Right atrium auricular region (tissue), 2 donors: ENCODE results near the gene CNTNAP1. TPM values are rescaled to one million over a fixed set of nuclear protein-coding genes. Genes with fewer than 3 reads are reported as not detected.
A peak's percentile ranks its signal among the peaks of the same experiment; 100 is the strongest.

Source experiments
- DNase-seq: peaks from one replicate; pipeline ENCODE4 v3.0.0-alpha.2; 2019; ENCODE audit warnings: low spot score
- H3K27ac ChIP-seq, 2 donors: fragments of 200-600 bp; sonication (generic); 1 replicate in 1 of 2; 2 replicates in 1 of 2; pipeline ENCODE4 v1.5.1; 2016 to 2019
- H3K27me3 ChIP-seq, 2 donors: fragments of 200-600 bp; sonication (generic); one replicate each; pipeline versions ENCODE4 v1.5.1 to v1.6.0; 2017 to 2019
- H3K36me3 ChIP-seq: fragments of 200-600 bp; sonication (generic); one replicate; pipeline ENCODE4 v1.5.1; 2016
- H3K4me1 ChIP-seq, 2 donors: fragments of 200-600 bp; sonication (generic); one replicate each; pipeline versions ENCODE4 v1.5.1 to v1.6.0; 2017 to 2019
- H3K4me3 ChIP-seq, 2 donors: fragments of 200-600 bp; sonication (generic); 1 replicate in 1 of 2; 2 replicates in 1 of 2; pipeline ENCODE4 v1.5.1; 2017 to 2019; ENCODE audit warnings: mild to moderate bottlenecking in 1 of 2, moderate library complexity in 1 of 2
- H3K9me3 ChIP-seq, 2 donors: fragments of 200-600 bp; sonication (generic); one replicate each; pipeline ENCODE4 v1.5.1; 2019
- CTCF ChIP-seq, 2 donors: fragments of 200-600 bp; sonication (generic); IDR thresholded peaks; one replicate each; pipeline ENCODE4 v1.5.1; 2019; ENCODE audit warnings: antibody characterized with exemption in 2 of 2
- total RNA-seq, 2 donors: library from RNA; depleted of rRNA; stranded (reverse); fragments of >200 nt; gene quantifications; one replicate each; pipeline ENCODE4 v1.1.0, GENCODE V29; 2016

The CNTNAP1 gene
- 1 to 10 TPM in 1 of 2 donors, under 1 TPM in 1; 0.96 to 2.0 TPM for total RNA-seq

GRCh38 chr17:42681976-42682721, at the start of gene CNTNAP1:
Gene CNTNAP1 (plus strand): TSS chr17:42682531. CDS start chr17:42682830, 299 bp downstream.
- peak; percentile 75 for DNase-seq
- H3K36me3 ChIP-seq = no peaks in the 10 kb centered on the region
- no peaks in the 10 kb centered on the region for H3K27me3 ChIP-seq
- TF ChIP-seq CTCF (IDR thresholded peaks at IDR 0.05) = no peak
- peak within 1 kb of the TSS; percentile 54 to 62 for H3K27ac ChIP-seq
- H3K4me1 ChIP-seq = peaks cover 0 to 66% of the 10 kb centered on the region in 2 donors
- peak within 1 kb of the TSS; percentile 37 to 50 for H3K4me3 ChIP-seq
- no peaks in the 10 kb centered on the region for H3K9me3 ChIP-seq

- H3K27ac ChIP-seq = no peak overlapping the region
- no peaks in the 10 kb centered on the region for H3K4me1 ChIP-seq
- no peak overlapping the region for H3K4me3 ChIP-seq
- H3K27me3 ChIP-seq = no peaks in the 10 kb centered on the region
- DNase-seq = no peak
- no peaks in the 10 kb centered on the region for H3K36me3 ChIP-seq
- TF ChIP-seq CTCF (IDR thresholded peaks at IDR 0.05) = no peak
- H3K9me3 ChIP-seq = no peaks in the 10 kb centered on the region
Observed at GRCh38 chr17:42632949-42633444, 49.3 kb upstream of the CNTNAP1 start.

- Histone ChIP-seq H3K36me3 (no peaks in the 10 kb centered on the region), H3K4me1 (no peaks in the 10 kb centered on the region), H3K9me3 (no peaks in the 10 kb centered on the region), H3K27ac (no peak overlapping the region), H3K4me3 (no peak overlapping the region), H3K27me3 (no peaks in the 10 kb centered on the region)
- no peak for TF ChIP-seq CTCF (IDR thresholded peaks at IDR 0.05)
- DNase-seq = no peak
Observed at GRCh38 chr17:42639525-42640113, 42.7 kb upstream of the CNTNAP1 start.

- Histone ChIP-seq H3K4me1 (no peaks in the 10 kb centered on the region), H3K27me3 (no peaks in the 10 kb centered on the region), H3K27ac (no peak overlapping the region), H3K4me3 (no peak overlapping the region), H3K9me3 (no peaks in the 10 kb centered on the region), H3K36me3 (no peaks in the 10 kb centered on the region)
- TF ChIP-seq CTCF (IDR thresholded peaks at IDR 0.05) = no peak
- no peak for DNase-seq
Observed at GRCh38 chr17:42640121-42640520, 42.2 kb upstream of the CNTNAP1 start.

GRCh38 chr17:42642336-42642735, 40.0 kb upstream of the CNTNAP1 start:
- TF ChIP-seq CTCF (IDR thresholded peaks at IDR 0.05) = no peak
- DNase-seq = no peak
- H3K4me1 ChIP-seq = no peaks in the 10 kb centered on the region
- no peaks in the 10 kb centered on the region for H3K27me3 ChIP-seq
- no peaks in the 10 kb centered on the region for H3K36me3 ChIP-seq
- no peaks in the 10 kb centered on the region for H3K9me3 ChIP-seq
- no peak overlapping the region for H3K4me3 ChIP-seq
- H3K27ac ChIP-seq = no peak overlapping the region
